HG02678 (cell line): Measurements from ENCODE around the gene IL2RA.

Experiments used
- ATAC-seq: cut with Tn5 transposase; IDR thresholded peaks from one replicate; pipeline ENCODE4 v1.9.1; 2021; ENCODE audit warnings: mild to moderate bottlenecking, moderate library complexity; ENCODE audit not compliant: unreplicated experiment

IL2RA gene

GRCh38 chr10:6061056-6061455 is 1.1 kb downstream of the IL2RA start:
- no peak for ATAC-seq

GRCh38 chr10:6059506-6059905 is 2.7 kb downstream of the IL2RA start:
- no peak for ATAC-seq

- ATAC-seq, result no peak
Observed at GRCh38 chr10:6058682-6059475, 3.3 kb downstream of the IL2RA start.

- no peak for ATAC-seq
Observed at GRCh38 chr10:6056411-6057135, 5.6 kb downstream of the IL2RA start.

- ATAC-seq, result no peak
Observed at GRCh38 chr10:6055929-6056328, 6.2 kb downstream of the IL2RA start.

- ATAC-seq, result no peak
Observed at GRCh38 chr10:6054884-6055283, 7.3 kb downstream of the IL2RA start.

- ATAC-seq, result no peak
Observed at GRCh38 chr10:6053816-6054631, 8.1 kb downstream of the IL2RA start.

GRCh38 chr10:6053303-6053702 is 8.9 kb downstream of the IL2RA start:
- no peak for ATAC-seq

- peak; percentile 33 for ATAC-seq
Observed at GRCh38 chr10:6052247-6053221, 9.6 kb downstream of the IL2RA start.

- ATAC-seq, result peak; percentile 68
Observed at GRCh38 chr10:6050801-6051445, 11.2 kb downstream of the IL2RA start.

- ATAC-seq, result no peak
Observed at GRCh38 chr10:6049031-6049400, 13.2 kb downstream of the IL2RA start.

- no peak for ATAC-seq
Observed at GRCh38 chr10:6048281-6049030, 13.7 kb downstream of the IL2RA start.

GRCh38 chr10:6047847-6048246 is 14.3 kb downstream of the IL2RA start:
- no peak for ATAC-seq

GRCh38 chr10:6046773-6047611 is 15.2 kb downstream of the IL2RA start:
- no peak for ATAC-seq

GRCh38 chr10:6045878-6046772 is 16.0 kb downstream of the IL2RA start:
- ATAC-seq, result no peak

GRCh38 chr10:6045314-6045848 is 16.8 kb downstream of the IL2RA start:
- peak; percentile 22 for ATAC-seq

GRCh38 chr10:6044751-6045313 is 17.3 kb downstream of the IL2RA start:
- ATAC-seq, result peak; percentile 59
